Measurements from ENCODE around the gene LEP. TPM values are rescaled to one million over a fixed set of nuclear protein-coding genes. Genes with fewer than 3 reads are reported as not detected.
A peak's percentile ranks its signal among the peaks of the same experiment; 100 is the strongest.

LEP gene
- total and polyA plus RNA-seq, 4 donors = 0.05 to 0.97 (median 0.45) TPM; not detected in 1

DNA sequence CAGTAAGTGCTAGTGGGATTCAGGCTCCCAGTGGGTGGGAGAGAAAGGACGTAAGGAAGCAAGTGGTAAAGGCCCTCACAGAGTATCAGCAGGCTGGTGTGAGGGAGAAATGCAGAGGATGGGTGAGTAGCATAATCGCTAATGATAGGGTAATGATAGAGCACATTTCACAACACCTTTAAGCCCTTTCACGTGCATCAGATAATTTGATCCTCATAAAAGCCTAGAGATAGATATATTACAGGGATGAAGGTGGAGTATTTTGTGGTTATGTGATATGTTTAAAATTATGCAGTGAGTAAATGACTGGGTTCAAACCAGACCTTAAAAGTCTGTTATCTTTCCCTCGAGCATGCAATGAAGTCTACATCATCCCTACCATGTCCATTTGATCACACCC lies 10.3 kb downstream of the LEP start:
- Histone ChIP-seq H3K4me1 (ENCODE audit: control insufficient read depth in 1 of 2, insufficient read depth in 2 of 2, low read length in 2 of 2) (no peaks in the 10 kb centered on the region), H3K36me3 (ENCODE audit: control insufficient read depth in 1 of 2, insufficient read depth in 2 of 2, low read length in 1 of 2) (no peaks in the 10 kb centered on the region), H3K4me3 (ENCODE audit: low read length in 2 of 2) (no peak overlapping the region), H3K27me3 (ENCODE audit: control insufficient read depth in 1 of 2, insufficient read depth in 2 of 2, low read length in 1 of 2) (no peaks in the 10 kb centered on the region), H3K27ac (ENCODE audit: low read depth in 1 of 2, low read length in 2 of 2) (no peak overlapping the region), H3K9me3 (ENCODE audit: control insufficient read depth, low read length) (no peaks in the 10 kb centered on the region)
- ATAC-seq (ENCODE audit: low FRiP score) (no peak), DNase-seq (no peak)
- intact Hi-C loops (cut with DNase I) = no loop called here
- WGBS, 2 donors = 62 to 74% methylated on average over 4 of the region's 4 CpGs

- DNase-seq (peak in 1 of 2 donors; percentile 33), ATAC-seq (ENCODE audit: low FRiP score) (no peak)
- intact Hi-C loops (cut with DNase I) = no loop called here
- no peaks in the 10 kb centered on the region for H3K4me1 ChIP-seq (ENCODE audit: control insufficient read depth in 1 of 2, insufficient read depth in 2 of 2, low read length in 2 of 2)
- no peak overlapping the region for H3K27ac ChIP-seq (ENCODE audit: low read depth in 1 of 2, low read length in 2 of 2)
- no peak overlapping the region for H3K4me3 ChIP-seq (ENCODE audit: low read length in 2 of 2)
- H3K36me3 ChIP-seq (ENCODE audit: control insufficient read depth in 1 of 2, insufficient read depth in 2 of 2, low read length in 1 of 2) = no peaks in the 10 kb centered on the region
- H3K9me3 ChIP-seq (ENCODE audit: control insufficient read depth, low read length) = no peaks in the 10 kb centered on the region
- WGBS, 2 donors = 87 to 91% methylated on average over 8 of the region's 8 CpGs
- no peaks in the 10 kb centered on the region for H3K27me3 ChIP-seq (ENCODE audit: control insufficient read depth in 1 of 2, insufficient read depth in 2 of 2, low read length in 1 of 2)
Measured at GRCh38 chr7:128253701-128254100, 12.6 kb downstream of the LEP start.

DNA sequence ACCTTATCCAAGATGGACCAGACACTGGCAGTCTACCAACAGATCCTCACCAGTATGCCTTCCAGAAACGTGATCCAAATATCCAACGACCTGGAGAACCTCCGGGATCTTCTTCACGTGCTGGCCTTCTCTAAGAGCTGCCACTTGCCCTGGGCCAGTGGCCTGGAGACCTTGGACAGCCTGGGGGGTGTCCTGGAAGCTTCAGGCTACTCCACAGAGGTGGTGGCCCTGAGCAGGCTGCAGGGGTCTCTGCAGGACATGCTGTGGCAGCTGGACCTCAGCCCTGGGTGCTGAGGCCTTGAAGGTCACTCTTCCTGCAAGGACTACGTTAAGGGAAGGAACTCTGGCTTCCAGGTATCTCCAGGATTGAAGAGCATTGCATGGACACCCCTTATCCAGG lies 13.4 kb downstream of the LEP start:
- no peaks in the 10 kb centered on the region for H3K36me3 ChIP-seq (ENCODE audit: control insufficient read depth in 1 of 2, insufficient read depth in 2 of 2, low read length in 1 of 2)
- H3K9me3 ChIP-seq (ENCODE audit: control insufficient read depth, low read length) = no peaks in the 10 kb centered on the region
- H3K27me3 ChIP-seq (ENCODE audit: control insufficient read depth in 1 of 2, insufficient read depth in 2 of 2, low read length in 1 of 2) = no peaks in the 10 kb centered on the region
- 79 to 85% methylated on average over 5 of the region's 5 CpGs for WGBS, 2 donors
- H3K27ac ChIP-seq (ENCODE audit: low read depth in 1 of 2, low read length in 2 of 2) = no peak overlapping the region
- DNase-seq (peak in 1 of 2 donors; percentile 30), ATAC-seq (ENCODE audit: low FRiP score) (no peak)
- no peaks in the 10 kb centered on the region for H3K4me1 ChIP-seq (ENCODE audit: control insufficient read depth in 1 of 2, insufficient read depth in 2 of 2, low read length in 2 of 2)
- intact Hi-C loops (cut with DNase I) = no loop called here
- no peak overlapping the region for H3K4me3 ChIP-seq (ENCODE audit: low read length in 2 of 2)

GRCh38 chr7:128255271-128255670 lies 14.2 kb downstream of the LEP start:
- WGBS, 2 donors = 75 to 82% methylated on average over 2 of the region's 2 CpGs
- ATAC-seq (ENCODE audit: low FRiP score) (no peak), DNase-seq (no peak)
- H3K27ac ChIP-seq (ENCODE audit: low read depth in 1 of 2, low read length in 2 of 2) = no peak overlapping the region
- H3K4me3 ChIP-seq (ENCODE audit: low read length in 2 of 2) = no peak overlapping the region
- intact Hi-C loops (cut with DNase I) = no loop called here
- H3K27me3 ChIP-seq (ENCODE audit: control insufficient read depth in 1 of 2, insufficient read depth in 2 of 2, low read length in 1 of 2) = no peaks in the 10 kb centered on the region
- no peaks in the 10 kb centered on the region for H3K36me3 ChIP-seq (ENCODE audit: control insufficient read depth in 1 of 2, insufficient read depth in 2 of 2, low read length in 1 of 2)
- no peaks in the 10 kb centered on the region for H3K9me3 ChIP-seq (ENCODE audit: control insufficient read depth, low read length)
- H3K4me1 ChIP-seq (ENCODE audit: control insufficient read depth in 1 of 2, insufficient read depth in 2 of 2, low read length in 2 of 2) = no peaks in the 10 kb centered on the region

DNA sequence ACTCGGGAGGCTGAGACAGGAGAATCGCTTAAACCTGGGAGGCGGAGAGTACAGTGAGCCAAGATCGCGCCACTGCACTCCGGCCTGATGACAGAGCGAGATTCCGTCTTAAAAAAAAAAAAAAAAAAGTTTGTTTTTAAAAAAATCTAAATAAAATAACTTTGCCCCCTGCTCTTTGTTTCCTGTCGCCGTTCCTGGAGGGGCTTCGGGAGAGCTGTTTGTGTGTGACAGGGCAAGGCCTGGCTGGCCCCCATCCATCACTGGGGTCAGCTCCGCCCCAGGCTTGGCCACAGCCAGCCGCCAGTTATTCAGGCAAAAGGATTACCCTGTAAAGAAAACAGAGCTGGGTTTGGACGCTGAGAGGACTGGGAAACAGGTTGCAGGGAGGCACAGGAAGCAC lies 16.4 kb downstream of the LEP start:
- intact Hi-C loops (cut with DNase I) = no loop called here
- no peaks in the 10 kb centered on the region for H3K27me3 ChIP-seq (ENCODE audit: control insufficient read depth in 1 of 2, insufficient read depth in 2 of 2, low read length in 1 of 2)
- no peaks in the 10 kb centered on the region for H3K4me1 ChIP-seq (ENCODE audit: control insufficient read depth in 1 of 2, insufficient read depth in 2 of 2, low read length in 2 of 2)
- H3K4me3 ChIP-seq (ENCODE audit: low read length in 2 of 2) = no peak overlapping the region
- WGBS, 2 donors = 73 to 77% methylated on average over 12 to 14 of the region's 14 CpGs
- no peak for ATAC-seq (ENCODE audit: low FRiP score)
- no peak for DNase-seq
- H3K27ac ChIP-seq (ENCODE audit: low read depth in 1 of 2, low read length in 2 of 2) = no peak overlapping the region
- H3K36me3 ChIP-seq (ENCODE audit: control insufficient read depth in 1 of 2, insufficient read depth in 2 of 2, low read length in 1 of 2) = no peaks in the 10 kb centered on the region
- H3K9me3 ChIP-seq (ENCODE audit: control insufficient read depth, low read length) = no peaks in the 10 kb centered on the region

DNA sequence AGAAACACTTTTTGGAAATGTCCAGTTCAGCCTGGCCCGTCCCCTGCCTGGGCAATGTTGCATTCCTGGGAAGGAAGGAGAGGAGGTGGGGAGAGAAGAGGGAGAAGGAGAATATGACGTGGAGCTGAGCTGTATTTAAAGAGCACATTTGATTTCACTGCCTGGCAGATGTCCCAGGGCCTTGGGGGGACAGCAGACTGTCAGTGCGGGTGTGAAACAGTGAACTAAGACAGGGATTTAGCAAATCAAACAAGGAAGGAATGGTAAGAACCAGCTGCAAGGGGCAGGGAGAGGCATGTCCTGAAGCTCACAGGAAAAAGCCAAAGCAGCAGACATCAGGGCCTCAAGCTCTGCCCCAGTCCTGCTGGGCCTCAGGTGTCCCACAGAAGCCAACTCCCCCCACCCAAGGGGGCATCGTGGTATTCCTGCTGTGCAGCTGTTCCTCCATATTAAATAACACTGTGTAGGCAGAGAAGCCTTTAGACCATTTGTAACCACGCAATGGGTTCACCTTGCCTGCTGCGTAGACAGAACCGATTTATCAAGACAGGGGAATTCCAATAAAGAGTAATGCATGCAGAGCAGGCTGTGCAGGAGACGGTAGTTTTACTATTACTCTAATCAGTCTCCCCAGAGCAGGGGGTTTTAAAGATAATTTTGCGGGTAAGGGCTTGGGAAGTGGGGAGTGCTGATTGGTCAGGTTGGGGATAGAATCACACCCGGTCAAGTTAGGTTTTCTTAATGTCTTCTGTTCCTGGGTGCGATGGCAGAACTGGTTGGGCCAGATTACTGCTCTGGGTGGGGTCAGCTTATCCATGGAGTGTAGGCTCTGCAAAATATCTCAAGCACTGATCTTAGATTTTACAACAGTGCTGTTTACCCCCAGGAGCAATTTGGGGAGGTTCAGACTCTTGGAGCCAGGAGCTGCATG lies 18.3 kb downstream of the LEP start:
- WGBS, 2 donors = 71 to 76% methylated on average over 11 of the region's 11 CpGs
- DNase-seq (no peak), ATAC-seq (ENCODE audit: low FRiP score) (no peak)
- H3K9me3 ChIP-seq (ENCODE audit: control insufficient read depth, low read length) = no peaks in the 10 kb centered on the region
- intact Hi-C loops (cut with DNase I) = no loop called here
- H3K27me3 ChIP-seq (ENCODE audit: control insufficient read depth in 1 of 2, insufficient read depth in 2 of 2, low read length in 1 of 2) = no peaks in the 10 kb centered on the region
- no peak overlapping the region for H3K4me3 ChIP-seq (ENCODE audit: low read length in 2 of 2)
- H3K4me1 ChIP-seq (ENCODE audit: control insufficient read depth in 1 of 2, insufficient read depth in 2 of 2, low read length in 2 of 2) = no peaks in the 10 kb centered on the region
- H3K36me3 ChIP-seq (ENCODE audit: control insufficient read depth in 1 of 2, insufficient read depth in 2 of 2, low read length in 1 of 2) = no peaks in the 10 kb centered on the region
- H3K27ac ChIP-seq (ENCODE audit: low read depth in 1 of 2, low read length in 2 of 2) = no peak overlapping the region

DNA sequence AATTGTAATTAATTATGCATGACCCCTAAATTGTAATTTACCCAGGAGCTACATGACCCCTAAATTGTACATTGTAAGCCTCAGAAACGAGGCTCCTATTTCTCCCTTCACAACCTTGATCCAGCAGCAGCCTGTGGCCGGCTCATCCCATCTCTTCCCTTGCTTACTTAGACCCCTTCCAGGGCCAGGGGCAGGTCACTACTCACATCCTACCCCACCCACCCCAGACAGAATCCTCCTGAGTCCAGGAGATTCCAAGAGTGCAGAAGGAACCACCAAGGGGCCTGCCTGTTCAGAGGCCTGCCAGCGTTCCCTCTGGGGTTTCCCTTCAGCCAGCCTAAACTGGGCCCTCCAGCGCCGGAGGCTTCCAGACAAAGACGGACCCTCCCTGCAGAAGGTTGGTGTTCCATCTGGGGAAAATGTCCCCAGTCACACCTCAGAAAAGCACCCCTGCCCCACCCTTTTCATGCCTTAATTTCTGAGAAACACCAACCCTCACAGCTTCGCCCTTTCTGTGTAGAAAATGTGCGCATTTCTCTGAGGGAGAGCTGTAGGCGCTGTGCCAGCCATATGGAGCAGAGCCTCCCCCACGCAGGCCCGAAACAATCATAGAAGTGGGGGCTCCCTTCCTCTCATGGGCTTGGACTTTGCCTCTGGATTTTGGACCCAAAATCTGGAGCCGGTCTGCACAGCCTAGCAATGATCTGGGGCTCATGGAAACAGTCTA lies 19.2 kb downstream of the LEP start:
- Histone ChIP-seq H3K4me3 (ENCODE audit: low read length in 2 of 2) (no peak overlapping the region), H3K27me3 (ENCODE audit: control insufficient read depth in 1 of 2, insufficient read depth in 2 of 2, low read length in 1 of 2) (no peaks in the 10 kb centered on the region), H3K4me1 (ENCODE audit: control insufficient read depth in 1 of 2, insufficient read depth in 2 of 2, low read length in 2 of 2) (no peaks in the 10 kb centered on the region), H3K9me3 (ENCODE audit: control insufficient read depth, low read length) (no peaks in the 10 kb centered on the region), H3K36me3 (ENCODE audit: control insufficient read depth in 1 of 2, insufficient read depth in 2 of 2, low read length in 1 of 2) (no peaks in the 10 kb centered on the region), H3K27ac (ENCODE audit: low read depth in 1 of 2, low read length in 2 of 2) (no peak overlapping the region)
- intact Hi-C loops (cut with DNase I) = no loop called here
- ATAC-seq (ENCODE audit: low FRiP score) (no peak), DNase-seq (no peak)
- WGBS, 2 donors = 85 to 87% methylated on average over 12 of the region's 12 CpGs

DNA sequence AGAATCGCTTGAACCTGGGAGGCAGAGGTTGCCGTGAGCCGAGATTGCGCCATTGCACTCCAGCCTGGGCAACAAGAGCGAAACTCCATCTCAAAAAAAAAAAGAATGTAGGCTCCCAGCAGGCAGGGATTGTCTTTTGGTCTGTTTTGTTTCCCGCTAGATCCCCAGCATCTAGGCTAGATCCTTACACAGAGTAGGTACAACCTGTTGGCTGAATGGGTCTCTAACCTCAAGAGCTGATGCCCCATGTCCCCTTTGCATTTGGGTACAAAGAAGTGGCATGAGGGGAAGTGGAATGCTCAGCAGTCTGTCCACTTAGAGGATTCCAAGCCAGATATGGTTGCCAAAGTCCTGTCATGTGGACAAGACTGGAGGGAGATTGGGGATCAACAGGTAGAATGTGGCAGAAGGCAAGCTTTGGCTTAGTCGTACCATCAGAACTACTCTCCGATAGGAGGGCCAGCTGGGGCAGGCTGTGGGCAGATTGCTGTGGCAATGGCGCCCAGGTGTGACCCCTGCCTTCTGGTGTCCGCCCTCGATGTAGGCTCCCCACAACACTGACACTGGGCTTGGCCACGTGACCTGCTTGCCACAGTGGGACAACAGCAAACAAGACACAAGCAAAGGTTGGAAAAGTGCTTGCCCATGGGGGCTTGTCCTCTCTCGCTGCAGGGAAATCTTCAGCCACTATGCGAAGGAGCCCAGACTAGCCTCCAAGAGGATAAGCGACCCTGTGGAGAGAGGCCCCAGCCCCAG lies 21.4 kb downstream of the LEP start:
- no peak for ATAC-seq (ENCODE audit: low FRiP score)
- Histone ChIP-seq H3K27me3 (ENCODE audit: control insufficient read depth in 1 of 2, insufficient read depth in 2 of 2, low read length in 1 of 2) (no peaks in the 10 kb centered on the region), H3K4me3 (ENCODE audit: low read length in 2 of 2) (no peak overlapping the region), H3K4me1 (ENCODE audit: control insufficient read depth in 1 of 2, insufficient read depth in 2 of 2, low read length in 2 of 2) (no peaks in the 10 kb centered on the region), H3K9me3 (ENCODE audit: control insufficient read depth, low read length) (no peaks in the 10 kb centered on the region), H3K27ac (ENCODE audit: low read depth in 1 of 2, low read length in 2 of 2) (no peak overlapping the region), H3K36me3 (ENCODE audit: control insufficient read depth in 1 of 2, insufficient read depth in 2 of 2, low read length in 1 of 2) (no peaks in the 10 kb centered on the region)
- DNase-seq = peak in 1 of 2 donors; percentile 49
- intact Hi-C loops (cut with DNase I) = no loop called here
- WGBS, 2 donors = 92 to 94% methylated on average over 15 of the region's 15 CpGs

All from aorta (tissue), 5 donors.